Ovary (tissue), 3 donors: Measurements from ENCODE around the gene SNRPB.

Experiments used
- CTCF ChIP-seq, 3 donors: fragments of 450-650 bp in 2 of 3; fragments of 200-600 bp in 1 of 3; IDR thresholded peaks; one replicate each; pipeline versions ENCODE4 v1.5.1 to v1.8.0; 2016 to 2022; ENCODE audit warnings: antibody characterized with exemption in 3 of 3, mild to moderate bottlenecking in 1 of 3
- EP300 ChIP-seq: sonication (generic); formaldehyde crosslinking; IDR thresholded peaks from one replicate; pipeline ENCODE4 v1.6.1; 2017; ENCODE audit warnings: antibody characterized with exemption
- POLR2A ChIP-seq: fragments of 450-650 bp; IDR thresholded peaks from one replicate; pipeline ENCODE4 v1.6.1; 2017; ENCODE audit warnings: antibody characterized with exemption, mild to moderate bottlenecking, moderate library complexity
- donor health status: DM: no; HTN: no; CAD: no.

- TF ChIP-seq EP300: no peak
- TF ChIP-seq CTCF (IDR thresholded peaks at IDR 0.05): no peak
- no peak for TF ChIP-seq POLR2A
Measured at GRCh38 chr20:2463616-2464365, 6.8 kb downstream of the SNRPB start.
